Astrocyte of the spinal cord (primary cell): ENCODE measurements around the gene PLEKHO2.

ENCODE experiments used
- DNase-seq: peaks from one replicate; pipeline ENCODE4 v3.0.0; 2011; ENCODE audit warnings: low read depth, low spot score
- H3K4me3 ChIP-seq: 2 replicates; pipeline ENCODE4 v1.5.1; 2011; ENCODE audit warnings: low read depth, mild to moderate bottlenecking, low read length, moderate library complexity
- CTCF ChIP-seq: IDR thresholded peaks from 2 replicates; pipeline ENCODE4 v1.5.1; 2012; ENCODE audit warnings: low read depth, mild to moderate bottlenecking, low read length, inconsistent platforms
- in situ Hi-C: cut with HindIII; loops from 2 replicates; pipeline ENCODE4 v1.10.0; 2017; ENCODE audit warnings: low sequenced_read_pairs

The PLEKHO2 gene

GRCh38 chr15:64806509-64806908 lies 35.2 kb upstream of the PLEKHO2 start:
- no peak overlapping the region for H3K4me3 ChIP-seq
- TF ChIP-seq CTCF = no peak
- DNase-seq = no peak
- in situ Hi-C loops = no loop called here

GRCh38 chr15:64807051-64807749 lies 34.5 kb upstream of the PLEKHO2 start:
- no peak for DNase-seq
- in situ Hi-C loops = no loop called here
- TF ChIP-seq CTCF = no peak
- H3K4me3 ChIP-seq = no peak overlapping the region

GRCh38 chr15:64807751-64808222 lies 33.9 kb upstream of the PLEKHO2 start:
- in situ Hi-C loops = no loop called here
- DNase-seq = no peak
- H3K4me3 ChIP-seq = no peak overlapping the region
- TF ChIP-seq CTCF = no peak

- DNase-seq = no peak
- no peak for TF ChIP-seq CTCF
- in situ Hi-C loops = no loop called here
- no peak overlapping the region for H3K4me3 ChIP-seq
These were observed 32.8 kb upstream of the PLEKHO2 start for GRCh38 chr15:64808785-64809453.

- in situ Hi-C loops = no loop called here
- H3K4me3 ChIP-seq = no peak overlapping the region
- TF ChIP-seq CTCF = peak; percentile 98
- DNase-seq = peak; percentile 60
These were observed 31.8 kb upstream of the PLEKHO2 start for GRCh38 chr15:64809649-64810496.

- in situ Hi-C loops = no loop called here
- TF ChIP-seq CTCF = no peak
- H3K4me3 ChIP-seq = no peak overlapping the region
- no peak for DNase-seq
These were observed 31.0 kb upstream of the PLEKHO2 start for GRCh38 chr15:64810497-64811326.
